ENCODE measurements around the gene C1QTNF5.
A peak's percentile ranks its signal among the peaks of the same experiment; 100 is the strongest.

Gene C1QTNF5

GRCh38 chr11:119355091-119355843, 14.6 kb upstream of the C1QTNF5 start:
- TF ChIP-seq Cebpa-rat (IDR thresholded peaks at IDR 0.05), result no peak
- Histone ChIP-seq H3K4me3 (no peak overlapping the region), H3K9me3 (replicated peaks in 1 of 11) (no peaks in the 10 kb centered on the region), H3K27ac (no peak overlapping the region), H3K4me1 (peaks cover 24 to 37% (median 28%) of the 10 kb centered on the region in 10 experiments), H3K36me3 (0 out of 22 replicates have a peak, but pooled peaks cover 0 to 7% (median 0%) of the 10 kb centered on the region in 11 experiments), H3K4me2 (0 out of 22 replicates have a peak overlapping the region, but pooled peaks of 1 of the 11 experiments have one; percentile 93), H4K20me1 (no peaks in the 10 kb centered on the region; a peak in 1 of 22 replicates), H3K27me3 (peaks cover 0 to 14% (median 7%) of the 10 kb centered on the region in 11 experiments; a peak in 10 of 22 replicates), H3K9ac (no peak overlapping the region)

GRCh38 chr11:119352857-119353260, 12.2 kb upstream of the C1QTNF5 start:
- no peaks in the 10 kb centered on the region for H3K9me3 ChIP-seq (replicated peaks in 1 of 11)
- H3K27ac ChIP-seq, result no peak overlapping the region
- 0 out of 22 replicates have a peak overlapping the region, but pooled peaks of 1 of the 11 experiments have one; percentile 31 for H3K4me2 ChIP-seq
- no peak overlapping the region for H3K4me3 ChIP-seq
- H3K9ac ChIP-seq, result no peak overlapping the region
- no peaks in the 10 kb centered on the region for H3K36me3 ChIP-seq
- peaks cover 3 to 16% (median 7%) of the 10 kb centered on the region in 10 experiments; a peak in 18 of 20 replicates for H3K4me1 ChIP-seq
- H3K27me3 ChIP-seq, result peaks cover 0 to 14% (median 7%) of the 10 kb centered on the region in 11 experiments; a peak in 10 of 22 replicates
- no peak for TF ChIP-seq Cebpa-rat (IDR thresholded peaks at IDR 0.05)
- H4K20me1 ChIP-seq, result no peaks in the 10 kb centered on the region; a peak in 1 of 22 replicates

- Histone ChIP-seq H4K20me1 (no peaks in the 10 kb centered on the region; a peak in 1 of 22 replicates), H3K9me3 (replicated peaks in 1 of 11) (no peaks in the 10 kb centered on the region), H3K4me1 (peaks cover 0 to 9% (median 2%) of the 10 kb centered on the region in 10 experiments; a peak in 8 of 20 replicates), H3K36me3 (no peaks in the 10 kb centered on the region), H3K9ac (no peak overlapping the region), H3K27ac (no peak overlapping the region), H3K27me3 (peaks cover 0 to 12% (median 7%) of the 10 kb centered on the region in 11 experiments; a peak in 10 of 22 replicates), H3K4me3 (no peak overlapping the region), H3K4me2 (no peak overlapping the region)
- no peak for TF ChIP-seq Cebpa-rat (IDR thresholded peaks at IDR 0.05)
Observed at GRCh38 chr11:119351232-119351631, 10.5 kb upstream of the C1QTNF5 start.

- no peak overlapping the region for H3K27ac ChIP-seq
- no peak overlapping the region for H3K4me3 ChIP-seq
- no peak overlapping the region for H3K9ac ChIP-seq
- no peaks in the 10 kb centered on the region; a peak in 1 of 22 replicates for H4K20me1 ChIP-seq
- no peaks in the 10 kb centered on the region for H3K9me3 ChIP-seq (replicated peaks in 1 of 11)
- no peak overlapping the region for H3K4me2 ChIP-seq
- no peaks in the 10 kb centered on the region for H3K36me3 ChIP-seq
- no peak for TF ChIP-seq Cebpa-rat (IDR thresholded peaks at IDR 0.05)
- peaks cover 0 to 4% (median 0%) of the 10 kb centered on the region in 11 experiments; a peak in 5 of 22 replicates for H3K27me3 ChIP-seq
- H3K4me1 ChIP-seq, result peaks cover 0 to 5% (median 2%) of the 10 kb centered on the region in 10 experiments; a peak in 7 of 20 replicates
Observed at GRCh38 chr11:119350302-119350701, 9.6 kb upstream of the C1QTNF5 start.

- no peak overlapping the region for H3K4me3 ChIP-seq
- H3K9me3 ChIP-seq (replicated peaks in 1 of 11), result no peaks in the 10 kb centered on the region
- H3K4me1 ChIP-seq, result peaks cover 0 to 5% (median 2%) of the 10 kb centered on the region in 10 experiments; a peak in 7 of 20 replicates
- no peaks in the 10 kb centered on the region for H3K27me3 ChIP-seq
- TF ChIP-seq Cebpa-rat (IDR thresholded peaks at IDR 0.05), result no peak
- no peaks in the 10 kb centered on the region; a peak in 1 of 22 replicates for H4K20me1 ChIP-seq
- no peak overlapping the region for H3K27ac ChIP-seq
- no peak overlapping the region for H3K4me2 ChIP-seq
- H3K9ac ChIP-seq, result no peak overlapping the region
- H3K36me3 ChIP-seq, result no peaks in the 10 kb centered on the region
Observed at GRCh38 chr11:119347940-119348605, 7.4 kb upstream of the C1QTNF5 start.

- H3K4me2 ChIP-seq, result no peak overlapping the region
- no peak overlapping the region for H3K4me3 ChIP-seq
- H3K27ac ChIP-seq, result no peak overlapping the region
- no peak for TF ChIP-seq Cebpa-rat (IDR thresholded peaks at IDR 0.05)
- H3K9ac ChIP-seq, result no peak overlapping the region
- H3K27me3 ChIP-seq, result peaks cover 0 to 3% (median 0%) of the 10 kb centered on the region in 11 experiments; a peak in 3 of 22 replicates
- no peaks in the 10 kb centered on the region for H3K9me3 ChIP-seq (replicated peaks in 1 of 11)
- H4K20me1 ChIP-seq, result peaks cover 0 to 4% (median 0%) of the 10 kb centered on the region in 11 experiments; a peak in 1 of 22 replicates
- no peaks in the 10 kb centered on the region for H3K36me3 ChIP-seq
- H3K4me1 ChIP-seq, result peaks cover 0 to 2% (median 0%) of the 10 kb centered on the region in 10 experiments; a peak in 7 of 20 replicates
Observed at GRCh38 chr11:119347242-119347641, 6.6 kb upstream of the C1QTNF5 start.

- TF ChIP-seq Cebpa-rat (IDR thresholded peaks at IDR 0.05), result no peak
Observed at GRCh38 chr11:119346605-119347004, 5.9 kb upstream of the C1QTNF5 start, which contains the start of gene MFRP. Gene MFRP, minus strand, starts transcription at chr11:119346705. Its CDS starts 192 bp downstream, at chr11:119346513.

GRCh38 chr11:119345685-119346084, 5.0 kb upstream of the C1QTNF5 start:
- TF ChIP-seq Cebpa-rat (IDR thresholded peaks at IDR 0.05), result no peak
- H4K20me1 ChIP-seq, result peaks cover 0 to 13% (median 0%) of the 10 kb centered on the region in 11 experiments; a peak in 2 of 22 replicates
- H3K4me3 ChIP-seq, result no peak overlapping the region
- no peak overlapping the region for H3K9ac ChIP-seq
- no peak overlapping the region for H3K4me2 ChIP-seq
- H3K27me3 ChIP-seq, result peaks cover 9 to 19% (median 14%) of the 10 kb centered on the region in 11 experiments
- no peak overlapping the region for H3K27ac ChIP-seq
- H3K9me3 ChIP-seq (replicated peaks in 1 of 11), result no peaks in the 10 kb centered on the region
- peaks cover 11 to 17% (median 15%) of the 10 kb centered on the region in 10 experiments for H3K4me1 ChIP-seq
- H3K36me3 ChIP-seq, result no peaks in the 10 kb centered on the region

More at GRCh38 chr11:119346605-119347004, 5.9 kb upstream of the C1QTNF5 start, which contains the start of gene MFRP:
- Histone ChIP-seq H3K9me3 (replicated peaks in 1 of 11) (no peaks in the 10 kb centered on the region), H3K4me3 (no peak within 1 kb of the TSS), H3K4me2 (no peak within 1 kb of the TSS), H3K27me3 (peaks cover 0 to 10% (median 5%) of the 10 kb centered on the region in 11 experiments; a peak in 13 of 22 replicates), H3K27ac (no peak within 1 kb of the TSS), H3K4me1 (peaks cover 2 to 8% (median 6%) of the 10 kb centered on the region in 10 experiments; a peak in 19 of 20 replicates), H3K36me3 (no peaks in the 10 kb centered on the region), H4K20me1 (peaks cover 0 to 4% (median 0%) of the 10 kb centered on the region in 11 experiments; a peak in 1 of 22 replicates), H3K9ac (no peak within 1 kb of the TSS)

Measured in BLaER1 treated with 17β-estradiol and CSF1 and Interleukin-3, amounts not matched to agents 10 nM and 100 nM (cell line).